Measurements from ENCODE around the gene ACIN1.
A peak's percentile ranks its signal among the peaks of the same experiment; 100 is the strongest.

- TF ChIP-seq CTCF (IDR thresholded peaks at IDR 0.05; ENCODE audit: insufficient read depth, low read length), result peak; percentile 87
- no peak for TF ChIP-seq REST (IDR thresholded peaks at IDR 0.05; ENCODE audit: insufficient replicate concordance, low read depth)
- peak; percentile 21; the same call in 1 of the 2 replicates for TF ChIP-seq POLR2AphosphoS5 (IDR thresholded peaks at IDR 0.05; ENCODE audit: low read depth)
- no peak for TF ChIP-seq GABPA (IDR thresholded peaks at IDR 0.05; ENCODE audit: low read depth)
Observed at GRCh38 chr14:23056145-23056955, 38.6 kb downstream of the ACIN1 start.
